Measurements from ENCODE around the gene MBOAT2.

DNA sequence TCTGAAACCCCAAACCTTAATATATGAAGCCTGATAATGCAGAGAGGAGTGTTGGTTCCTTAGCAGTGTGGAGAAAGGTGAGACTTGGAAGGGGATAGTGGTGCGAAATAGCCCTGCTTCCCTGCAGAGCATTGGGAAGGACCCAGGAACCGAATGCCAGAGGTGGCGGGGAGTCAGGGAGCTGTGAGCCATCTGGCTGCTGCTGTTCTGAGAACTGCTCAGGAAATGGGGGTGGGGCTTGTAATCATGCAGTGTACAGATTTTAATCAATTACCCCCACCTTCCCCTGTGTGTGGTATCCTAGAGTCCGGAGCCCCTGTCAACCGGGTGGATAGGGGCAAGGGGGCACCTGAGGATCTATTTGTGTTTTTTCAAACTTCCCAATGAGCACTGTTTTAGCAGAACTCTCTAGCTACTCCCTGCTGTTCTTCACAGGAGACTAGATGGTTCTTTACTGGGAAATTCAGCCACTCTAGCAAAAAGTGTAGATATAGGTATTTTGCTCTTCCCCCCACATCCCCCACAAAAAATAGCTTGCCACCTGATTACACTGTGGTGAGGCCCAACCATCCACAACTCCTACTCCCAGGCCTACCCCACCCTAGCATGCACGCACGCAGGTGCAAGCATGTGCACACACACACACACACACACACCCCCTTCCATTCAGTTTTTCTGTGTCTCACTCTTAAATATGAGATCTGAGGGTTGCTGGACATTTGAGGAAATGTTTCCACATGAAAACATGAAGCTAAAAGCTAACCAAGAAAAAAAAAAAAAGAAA is 30.1 kb upstream of the MBOAT2 start:
- TF ChIP-seq, protein P1, sequence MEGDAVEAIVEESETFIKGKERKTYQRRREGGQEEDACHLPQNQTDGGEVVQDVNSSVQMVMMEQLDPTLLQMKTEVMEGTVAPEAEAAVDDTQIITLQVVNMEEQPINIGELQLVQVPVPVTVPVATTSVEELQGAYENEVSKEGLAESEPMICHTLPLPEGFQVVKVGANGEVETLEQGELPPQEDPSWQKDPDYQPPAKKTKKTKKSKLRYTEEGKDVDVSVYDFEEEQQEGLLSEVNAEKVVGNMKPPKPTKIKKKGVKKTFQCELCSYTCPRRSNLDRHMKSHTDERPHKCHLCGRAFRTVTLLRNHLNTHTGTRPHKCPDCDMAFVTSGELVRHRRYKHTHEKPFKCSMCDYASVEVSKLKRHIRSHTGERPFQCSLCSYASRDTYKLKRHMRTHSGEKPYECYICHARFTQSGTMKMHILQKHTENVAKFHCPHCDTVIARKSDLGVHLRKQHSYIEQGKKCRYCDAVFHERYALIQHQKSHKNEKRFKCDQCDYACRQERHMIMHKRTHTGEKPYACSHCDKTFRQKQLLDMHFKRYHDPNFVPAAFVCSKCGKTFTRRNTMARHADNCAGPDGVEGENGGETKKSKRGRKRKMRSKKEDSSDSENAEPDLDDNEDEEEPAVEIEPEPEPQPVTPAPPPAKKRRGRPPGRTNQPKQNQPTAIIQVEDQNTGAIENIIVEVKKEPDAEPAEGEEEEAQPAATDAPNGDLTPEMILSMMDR (IDR thresholded peaks at IDR 0.05) = no peak
- no peak for TF ChIP-seq POLR2A (IDR thresholded peaks at IDR 0.05)
